Thyroid gland (tissue), 4 donors: Measurements from ENCODE around the gene SLC7A10. TPM values are rescaled to one million over a fixed set of nuclear protein-coding genes. Genes with fewer than 3 reads are reported as not detected.
"Not testable (repeated sequence)": the region's sequence is repeated elsewhere in the genome, so short reads cannot be mapped to it uniquely, and the experiment has no call there.

Source experiments
- DNase-seq, 2 donors: peaks; one replicate each; pipeline ENCODE4 v3.0.0-alpha.2; 2019
- H3K27ac ChIP-seq, 3 donors: fragments of 200-600 bp; sonication (generic); 1 replicate in 2 of 3; 2 replicates in 1 of 3; pipeline ENCODE4 v1.5.1; 2016 to 2019; ENCODE audit warnings: mild to moderate bottlenecking in 1 of 3, moderate library complexity in 1 of 3
- H3K27me3 ChIP-seq: fragments of 200-600 bp; sonication (generic); one replicate; pipeline ENCODE4 v1.5.1; 2019
- H3K36me3 ChIP-seq, 2 donors: fragments of 200-600 bp; sonication (generic); one replicate each; pipeline ENCODE4 v1.5.1; 2016 to 2019
- H3K4me1 ChIP-seq, 2 donors: fragments of 200-600 bp; sonication (generic); one replicate each; pipeline ENCODE4 v1.5.1; 2017 to 2019
- H3K4me3 ChIP-seq, 3 donors: fragments of 200-600 bp; sonication (generic); replicated peaks in 1 of 3; 1 replicate in 2 of 3; 2 replicates in 1 of 3; pipeline ENCODE4 v1.5.1; 2016; ENCODE audit warnings: mild to moderate bottlenecking in 1 of 3
- H3K9me3 ChIP-seq: fragments of 200-600 bp; sonication (generic); one replicate; pipeline ENCODE4 v1.5.1; 2017
- CTCF ChIP-seq, 6 experiments: fragments of 200-600 bp in 3 of 6; fragments of 450-650 bp in 3 of 6; sonication (generic) in 3 of 6; IDR thresholded peaks; one replicate each; pipeline ENCODE4 v1.5.1; 2016 to 2019; ENCODE audit warnings: antibody characterized with exemption in 6 of 6, mild to moderate bottlenecking in 2 of 6, inconsistent platforms in 1 of 6, moderate library complexity in 1 of 6
- POLR2A ChIP-seq, 2 donors: fragments of 450-650 bp; IDR thresholded peaks; one replicate each; pipeline ENCODE4 v1.6.1; 2017; ENCODE audit warnings: antibody characterized with exemption in 2 of 2, mild to moderate bottlenecking in 2 of 2, moderate library complexity in 1 of 2
- WGBS, 2 donors: methylation state at CpG; one replicate each; pipeline ENCODE4 v1.1.5; 2017; 5-methylcytosine and 5-hydroxymethylcytosine counted together
- intact Hi-C: fragments of 100-400 bp; cut with DNase I; formaldehyde crosslinking; loops from one replicate; pipeline ENCODE4 v1.15.1; 2023
- total RNA-seq, 4 donors: library from RNA; depleted of rRNA; stranded (reverse); fragments of >200 nt; gene quantifications; one replicate each; pipeline ENCODE4 v1.2.3, GENCODE V29; 2016

Gene SLC7A10
- total RNA-seq, 4 donors from 2014 or later, result 0.29 to 2.7 (median 0.78) TPM

- Histone ChIP-seq H3K4me3 (no peak overlapping the region), H3K4me1 (no peaks in the 10 kb centered on the region), H3K36me3 (no peaks in the 10 kb centered on the region), H3K27me3 (no peaks in the 10 kb centered on the region), H3K27ac (no peak overlapping the region), H3K9me3 (no peaks in the 10 kb centered on the region)
- no peak for TF ChIP-seq CTCF (IDR thresholded peaks at IDR 0.05)
- TF ChIP-seq POLR2A (IDR thresholded peaks at IDR 0.05), result no peak
- no peak for DNase-seq
- intact Hi-C loops, result no loop called here
- WGBS, 2 donors, result 96 to 100% methylated on average over 1 of the region's 1 CpG
Observed at GRCh38 chr19:33167438-33167837, 58.2 kb downstream of the SLC7A10 start.

GRCh38 chr19:33166037-33166436 lies 59.6 kb downstream of the SLC7A10 start:
- WGBS, 2 donors, result 76 to 78% methylated on average over 6 of the region's 6 CpGs

GRCh38 chr19:33163481-33163880 lies 62.2 kb downstream of the SLC7A10 start:
- Histone ChIP-seq H3K9me3 (no peaks in the 10 kb centered on the region), H3K4me1 (no peaks in the 10 kb centered on the region), H3K27me3 (no peaks in the 10 kb centered on the region), H3K27ac (no peak overlapping the region), H3K36me3 (no peaks in the 10 kb centered on the region), H3K4me3 (no peak overlapping the region)
- no peak for TF ChIP-seq CTCF (IDR thresholded peaks at IDR 0.05)
- no peak for TF ChIP-seq POLR2A (IDR thresholded peaks at IDR 0.05)
- WGBS, 2 donors, result 91 to 95% methylated on average over 6 of the region's 6 CpGs
- intact Hi-C loops, result no loop called here
- no peak for DNase-seq

More at GRCh38 chr19:33166037-33166436, 59.6 kb downstream of the SLC7A10 start:
- H3K4me1 ChIP-seq, H3K9me3 ChIP-seq, intact Hi-C loops, H3K36me3 ChIP-seq, H3K4me3 ChIP-seq, H3K27me3 ChIP-seq, DNase-seq, H3K27ac ChIP-seq: not testable (repeated sequence)

GRCh38 chr19:33161201-33161600 lies 64.4 kb downstream of the SLC7A10 start:
- WGBS, 2 donors, result 93 to 95% methylated on average over 4 of the region's 4 CpGs

GRCh38 chr19:33159893-33160292 lies 65.8 kb downstream of the SLC7A10 start:
- intact Hi-C loops, result no loop called here
- WGBS, 2 donors, result 93 to 96% methylated on average over 8 of the region's 8 CpGs

More at GRCh38 chr19:33161201-33161600, 64.4 kb downstream of the SLC7A10 start:
- Histone ChIP-seq H3K4me1 (no peaks in the 10 kb centered on the region), H3K4me3 (no peak overlapping the region), H3K9me3 (no peaks in the 10 kb centered on the region), H3K27me3 (no peaks in the 10 kb centered on the region), H3K36me3 (no peaks in the 10 kb centered on the region), H3K27ac (no peak overlapping the region)
- TF ChIP-seq POLR2A (IDR thresholded peaks at IDR 0.05), result no peak
- TF ChIP-seq CTCF (IDR thresholded peaks at IDR 0.05), result no peak
- no peak for DNase-seq
- intact Hi-C loops, result no loop called here

More at GRCh38 chr19:33159893-33160292, 65.8 kb downstream of the SLC7A10 start:
- H3K9me3 ChIP-seq, result no peaks in the 10 kb centered on the region
- no peaks in the 10 kb centered on the region for H3K27me3 ChIP-seq
- DNase-seq, result no peak
- no peaks in the 10 kb centered on the region for H3K4me1 ChIP-seq
- TF ChIP-seq CTCF (IDR thresholded peaks at IDR 0.05), result no peak
- TF ChIP-seq POLR2A (IDR thresholded peaks at IDR 0.05), result no peak
- no peak overlapping the region for H3K27ac ChIP-seq
- H3K36me3 ChIP-seq, result no peaks in the 10 kb centered on the region
- no peak overlapping the region for H3K4me3 ChIP-seq
